GM23338 (cell line): ENCODE measurements around the gene TGFBR3. TPM values are rescaled to one million over a fixed set of nuclear protein-coding genes. Genes with fewer than 3 reads are reported as not detected.

Source experiments
- ATAC-seq: fragments of 200-7000 bp; cut with Tn5 transposase; 3 replicates; pipeline ENCODE4 v1.9.1; 2020
- DNase-seq: peaks from one replicate; pipeline ENCODE4 v3.0.0-alpha.2; 2015; ENCODE audit warnings: low spot score
- H2AFZ ChIP-seq: fragments of 200-600 bp; sonication (generic); 2 replicates; pipeline ENCODE4 v1.8.0; 2016; ENCODE audit warnings: antibody characterized with exemption, mild to moderate bottlenecking, moderate library complexity
- H3F3A ChIP-seq: fragments of 200-600 bp; sonication (generic); replicated peaks from 2 replicates; pipeline ENCODE4 v1.8.0; 2017; ENCODE audit warnings: antibody characterized with exemption, mixed run types, low read depth
- H3K27ac ChIP-seq: fragments of 200-600 bp; sonication (generic); 2 replicates; pipeline ENCODE4 v1.6.1; 2016; ENCODE audit warnings: low read depth
- H3K27me3 ChIP-seq: fragments of 200-600 bp; sonication (generic); 2 replicates; pipeline ENCODE4 v1.8.0; 2016; ENCODE audit warnings: mild to moderate bottlenecking, mixed run types, moderate library complexity; ENCODE audit not compliant: insufficient read depth
- H3K36me3 ChIP-seq: fragments of 200-600 bp; sonication (generic); 2 replicates; pipeline ENCODE4 v1.8.0; 2016; ENCODE audit warnings: mild to moderate bottlenecking; ENCODE audit not compliant: insufficient read depth
- H3K4me1 ChIP-seq: fragments of 200-600 bp; sonication (generic); 2 replicates; pipeline ENCODE4 v1.8.0; 2016; ENCODE audit warnings: mild to moderate bottlenecking, moderate library complexity; ENCODE audit not compliant: insufficient read depth
- H3K4me2 ChIP-seq: fragments of 200-600 bp; sonication (generic); 2 replicates; pipeline ENCODE4 v1.7.1; 2017; ENCODE audit warnings: mixed run types
- H3K4me3 ChIP-seq: fragments of 200-600 bp; sonication (generic); 2 replicates; pipeline ENCODE4 v1.6.1; 2016; ENCODE audit warnings: mixed run types
- H3K79me2 ChIP-seq: fragments of 200-600 bp; sonication (generic); replicated peaks from 2 replicates; pipeline ENCODE4 v1.8.0; 2017; ENCODE audit warnings: mild to moderate bottlenecking; ENCODE audit not compliant: insufficient read depth
- H3K9me2 ChIP-seq: fragments of 200-600 bp; sonication (generic); 2 replicates; pipeline ENCODE4 v1.8.0; 2017; ENCODE audit not compliant: insufficient read depth
- H4K20me1 ChIP-seq: fragments of 200-600 bp; sonication (generic); replicated peaks from 2 replicates; pipeline ENCODE4 v1.8.0; 2017; ENCODE audit warnings: mild to moderate bottlenecking; ENCODE audit not compliant: insufficient read depth
- H3K27ac Mint-ChIP-seq: 2 replicates; pipeline ENCODE4 v1.8.0; 2020; ENCODE audit warnings: inconsistent platforms, mild to moderate bottlenecking, moderate library complexity, mixed read lengths
- H3K27me3 Mint-ChIP-seq: 3 replicates; pipeline ENCODE4 v1.8.0; 2022; ENCODE audit warnings: low read depth, mild to moderate bottlenecking, moderate library complexity, mixed read lengths, inconsistent platforms; ENCODE audit not compliant: insufficient read depth, poor library complexity
- H3K36me3 Mint-ChIP-seq: 3 replicates; pipeline ENCODE4 v1.8.0; 2021; ENCODE audit warnings: low read depth, mild to moderate bottlenecking, inconsistent platforms, moderate library complexity, mixed read lengths
- H3K4me1 Mint-ChIP-seq: 3 replicates; pipeline ENCODE4 v1.8.0; 2020; ENCODE audit warnings: mild to moderate bottlenecking, inconsistent platforms, mixed read lengths
- H3K4me3 Mint-ChIP-seq: 3 replicates; pipeline ENCODE4 v1.8.0; 2021; ENCODE audit warnings: moderate library complexity, mild to moderate bottlenecking, inconsistent platforms, mixed read lengths
- H3K9me3 Mint-ChIP-seq: 3 replicates; pipeline ENCODE4 v1.8.0; 2020; ENCODE audit warnings: moderate library complexity, mild to moderate bottlenecking, inconsistent platforms, mixed read lengths
- CREB1 ChIP-seq: fragments of 250-450 bp; sonication (Bioruptor Pico); IDR thresholded peaks from 2 replicates; pipeline ENCODE4 v1.5.0; 2020; ENCODE audit warnings: low read depth, mild to moderate bottlenecking, moderate library complexity
- CTCF ChIP-seq, 2 experiments: fragments of 200-600 bp in 1 of 2; sonication (generic) in 1 of 2; conservative IDR thresholded peaks; 2 replicates each; pipeline versions ENCODE4 v1.5.1 to v1.6.1; 2016 to 2017; ENCODE audit warnings: antibody characterized with exemption in 2 of 2, low read depth in 2 of 2, mild to moderate bottlenecking in 2 of 2, moderate library complexity in 1 of 2
- ETS1 ChIP-seq: IDR thresholded peaks from 2 replicates; pipeline ENCODE4 v1.6.1; 2016; ENCODE audit warnings: antibody characterized with exemption
- EZH2 ChIP-seq: fragments of 200-600 bp; sonication (generic); IDR thresholded peaks from one replicate; pipeline ENCODE4 v1.8.0; 2017; ENCODE audit warnings: antibody characterized with exemption, mild to moderate bottlenecking, low read depth; ENCODE audit not compliant: unreplicated experiment
- EZH2phosphoT487 ChIP-seq: fragments of 200-600 bp; sonication (generic); IDR thresholded peaks from one replicate; pipeline ENCODE4 v1.8.1; 2018; ENCODE audit warnings: antibody characterized with exemption; ENCODE audit not compliant: unreplicated experiment
- JUNB ChIP-seq: IDR thresholded peaks from one replicate; pipeline ENCODE4 v1.6.1; 2016; ENCODE audit warnings: antibody characterized with exemption; ENCODE audit not compliant: unreplicated experiment
- STAT1 ChIP-seq: IDR thresholded peaks from one replicate; pipeline ENCODE4 v1.6.1; 2016; ENCODE audit warnings: antibody characterized with exemption; ENCODE audit not compliant: unreplicated experiment
- ZNF114 ChIP-seq: fragments of 250-450 bp; sonication (Bioruptor Pico); IDR thresholded peaks from 2 replicates; pipeline ENCODE4 v1.5.0; 2020; ENCODE audit warnings: mild to moderate bottlenecking, moderate library complexity
- ZNF331 ChIP-seq: fragments of 250-450 bp; sonication (Bioruptor Pico); IDR thresholded peaks from 2 replicates; pipeline ENCODE4 v1.5.0; 2020; ENCODE audit warnings: low read depth, mild to moderate bottlenecking, moderate library complexity
- ZNF462 ChIP-seq: fragments of 250-450 bp; sonication (Bioruptor Pico); IDR thresholded peaks from 2 replicates; pipeline ENCODE4 v1.5.0; 2020; ENCODE audit warnings: mild to moderate bottlenecking, moderate library complexity
- polyA plus RNA-seq: library from polyadenylated mRNA; unstranded; fragments of >200 nt; fragmentation: Nextera tagmentation; extraction: Ambion mirVana; gene quantifications from 2 replicates; pipeline ENCODE4 v1.2.1, GENCODE V29; 2016
- total RNA-seq: library from RNA; depleted of rRNA; stranded (reverse); fragments of >200 nt; shearing (Covaris generic); gene quantifications from 2 replicates; pipeline ENCODE4 v1.2.3, GENCODE V29; 2014

The TGFBR3 gene
- total and polyA plus RNA-seq, 2 experiments from 2014 or later = 1.7 to 2.9 TPM

GRCh38 chr1:91856996-91857395 is 29.0 kb downstream of the TGFBR3 start (continued):
- TF ChIP-seq CTCF (conservative IDR thresholded peaks at IDR 0.05; ENCODE audit: low read depth in 2 of 2) = no peak

GRCh38 chr1:91854852-91855534 is 31.0 kb downstream of the TGFBR3 start:
- H3K4me2 ChIP-seq = no peak overlapping the region
- no peak overlapping the region for H2AFZ ChIP-seq
- Mint-ChIP-seq H3K9me3 (no peaks in the 10 kb centered on the region), H3K4me3 (no peak overlapping the region), H3K27ac (no peak overlapping the region), H3K27me3 (peaks cover 3% of the 10 kb centered on the region), H3K4me1 (no peaks in the 10 kb centered on the region), H3K36me3 (no peaks in the 10 kb centered on the region)
- ATAC-seq (no peak), DNase-seq (no peak)
- H3F3A ChIP-seq = no peaks in the 10 kb centered on the region
- no peak overlapping the region for H3K27ac ChIP-seq
- no peaks in the 10 kb centered on the region for H3K79me2 ChIP-seq
- no peaks in the 10 kb centered on the region for H3K36me3 ChIP-seq
- H4K20me1 ChIP-seq = no peaks in the 10 kb centered on the region
- no peaks in the 10 kb centered on the region for H3K4me1 ChIP-seq
- no peaks in the 10 kb centered on the region for H3K27me3 ChIP-seq
- no peaks in the 10 kb centered on the region for H3K9me2 ChIP-seq
- no peak overlapping the region for H3K4me3 ChIP-seq
- no peak for TF ChIP-seq EZH2
- no peak for TF ChIP-seq ZNF331 (CRISPR knock-in tag)
- TF ChIP-seq ZNF114 (CRISPR knock-in tag) = no peak
- TF ChIP-seq JUNB = no peak
- no peak for TF ChIP-seq CTCF (conservative IDR thresholded peaks at IDR 0.05; ENCODE audit: low read depth in 2 of 2)
- no peak for TF ChIP-seq ZNF462 (CRISPR knock-in tag)
- no peak for TF ChIP-seq CREB1 (CRISPR knock-in tag)
- no peak for TF ChIP-seq EZH2phosphoT487
- no peak for TF ChIP-seq ETS1
- no peak for TF ChIP-seq STAT1
